GM12878 (cell line): ENCODE results near the gene STARD8. TPM values are rescaled to one million over a fixed set of nuclear protein-coding genes. Genes with fewer than 3 reads are reported as not detected.
"Not testable (repeated sequence)": the region's sequence is repeated elsewhere in the genome, so short reads cannot be mapped to it uniquely, and the experiment has no call there.

Experiments used
- ATAC-seq: fragments of 200-7000 bp; cut with Tn5 transposase; 3 replicates; pipeline ENCODE4 v1.9.1; 2020; ENCODE audit warnings: mild to moderate bottlenecking, moderate library complexity
- BruUV-seq: library from RNA; stranded (reverse); fragments of 400-500 nt; replicated peaks from 2 replicates; lab custom pipeline; 2021; lab: Mats Ljungman, UMichigan
- CTCF ChIA-PET: fragments of 300-600 bp; sonication (Branson Sonifier 250); formaldehyde crosslinking; extraction: SDS; loops from one replicate; lab custom pipeline; 2021; ENCODE audit warnings: inconsistent platforms; lab: Yijun Ruan, JAX
- POLR2A ChIA-PET: fragments of 350-600 bp; formaldehyde crosslinking; extraction: SDS; loops from one replicate; lab custom pipeline; 2021; ENCODE audit warnings: inconsistent platforms; lab: Charles Lee
- RAD21 ChIA-PET: fragments of 300-600 bp; sonication (Branson Sonifier 250); formaldehyde crosslinking; loops from one replicate; lab custom pipeline; 2023; ENCODE audit warnings: antibody characterized with exemption; ENCODE audit not compliant: unreplicated experiment; lab: Charles Lee
- SMC1A ChIA-PET: fragments of 300-600 bp; sonication (Branson Sonifier 250); formaldehyde crosslinking; loops from one replicate; lab custom pipeline; 2023; ENCODE audit not compliant: unreplicated experiment, uncharacterized antibody; lab: Charles Lee
- DNase-seq: peaks from one replicate; pipeline ENCODE4 v3.0.0-alpha.2; 2011; ENCODE audit warnings: low read depth, low spot score
- FAIRE-seq: peaks from 3 replicates; lab custom pipeline; 2011; peaks lifted over from hg19 to GRCh38; lab: Jason Lieb, UNC
- H2AFZ ChIP-seq: 2 replicates; pipeline ENCODE4 v1.6.0; 2011; ENCODE audit warnings: low read depth, low read length, control low read depth; ENCODE audit not compliant: control insufficient read depth
- H3K27ac ChIP-seq: 2 replicates; pipeline ENCODE4 v1.5.1; 2011; ENCODE audit warnings: control low read depth; ENCODE audit not compliant: control insufficient read depth, insufficient read depth
- H3K27me3 ChIP-seq, 2 experiments: replicated peaks in 1 of 2; 2 replicates each; pipeline versions ENCODE4 v1.6.0 to v1.6.1; 2011; ENCODE audit warnings: low read length in 1 of 2; ENCODE audit not compliant: control insufficient read depth in 2 of 2, insufficient read depth in 2 of 2
- H3K36me3 ChIP-seq, 2 experiments: 2 replicates each; pipeline ENCODE4 v1.5.1; 2011; ENCODE audit warnings: low read length in 1 of 2; ENCODE audit not compliant: control insufficient read depth in 2 of 2, insufficient read depth in 2 of 2
- H3K4me1 ChIP-seq: 2 replicates; pipeline ENCODE4 v1.6.1; 2011; ENCODE audit warnings: mild to moderate bottlenecking, low read length, moderate library complexity, mixed read lengths; ENCODE audit not compliant: control insufficient read depth, insufficient read depth
- H3K4me2 ChIP-seq: 2 replicates; pipeline ENCODE4 v1.6.0; 2011; ENCODE audit warnings: control low read depth; ENCODE audit not compliant: control insufficient read depth, insufficient read depth
- H3K4me3 ChIP-seq: fragments of 200-600 bp; sonication (generic); 2 replicates; pipeline ENCODE4 v1.5.1; 2016
- H3K79me2 ChIP-seq: 2 replicates; pipeline ENCODE4 v1.6.0; 2011; ENCODE audit warnings: low read length; ENCODE audit not compliant: control insufficient read depth, insufficient read depth
- H3K9ac ChIP-seq: 2 replicates; pipeline ENCODE4 v1.8.0; 2011; ENCODE audit warnings: low read length, control low read depth, mixed read lengths; ENCODE audit not compliant: control insufficient read depth, insufficient read depth
- H3K9me3 ChIP-seq: replicated peaks from 3 replicates; pipeline ENCODE4 v1.5.1; 2011; ENCODE audit warnings: mild to moderate bottlenecking, low read length; ENCODE audit not compliant: control insufficient read depth, insufficient read depth
- H4K20me1 ChIP-seq: 2 replicates; pipeline ENCODE4 v1.6.0; 2011; ENCODE audit not compliant: control insufficient read depth, insufficient read depth
- CBFB ChIP-seq: IDR thresholded peaks from 2 replicates; pipeline ENCODE4 v1.6.1; 2016; ENCODE audit warnings: antibody characterized with exemption, low read depth
- CBX5 ChIP-seq: sonication (generic); IDR thresholded peaks from 2 replicates; pipeline ENCODE4 v1.6.1; 2016; ENCODE audit warnings: low read depth, moderate library complexity, mild to moderate bottlenecking, inconsistent platforms
- CHD2 ChIP-seq: IDR thresholded peaks from 2 replicates; pipeline ENCODE4 v1.6.1; 2011; ENCODE audit warnings: low read depth, low read length, improper control_type of control experiment, borderline replicate concordance
- EZH2 ChIP-seq: IDR thresholded peaks from 2 replicates; pipeline ENCODE4 v1.6.1; 2012; ENCODE audit warnings: low read depth, mild to moderate bottlenecking, control low read depth, inconsistent platforms, low read length, borderline replicate concordance; ENCODE audit not compliant: control insufficient read depth
- HDAC2 ChIP-seq: fragments of 200-600 bp; sonication (generic); IDR thresholded peaks from 2 replicates; pipeline ENCODE4 v1.6.1; 2017
- IRF4 ChIP-seq: IDR thresholded peaks from 2 replicates; pipeline ENCODE4 v1.6.1; 2011; ENCODE audit warnings: low read depth, low read length
- JUNB ChIP-seq: IDR thresholded peaks from 2 replicates; pipeline ENCODE4 v1.6.1; 2016; ENCODE audit warnings: antibody characterized with exemption, mild to moderate bottlenecking
- KDM1A ChIP-seq: fragments of 200-600 bp; sonication (generic); IDR thresholded peaks from 2 replicates; pipeline ENCODE4 v1.6.1; 2016; ENCODE audit warnings: borderline replicate concordance
- LARP7 ChIP-seq: fragments of 450-650 bp; IDR thresholded peaks from 2 replicates; pipeline ENCODE4 v1.6.1; 2017; ENCODE audit warnings: mild to moderate bottlenecking
- NR2C2 ChIP-seq: IDR thresholded peaks from 2 replicates; pipeline ENCODE4 v1.6.1; 2011; ENCODE audit warnings: borderline replicate concordance, low read depth; ENCODE audit not compliant: control insufficient read depth, insufficient read length
- PAX8 ChIP-seq: fragments of 450-650 bp; IDR thresholded peaks from 2 replicates; pipeline ENCODE4 v1.6.1; 2017; ENCODE audit warnings: mild to moderate bottlenecking, moderate library complexity
- PML ChIP-seq: IDR thresholded peaks from 2 replicates; pipeline ENCODE4 v1.6.1; 2012; ENCODE audit warnings: low read length, inconsistent platforms
- POLR2A ChIP-seq: IDR thresholded peaks from 2 replicates; pipeline ENCODE4 v1.6.1; 2011; ENCODE audit warnings: low read depth, mild to moderate bottlenecking, low read length
- POU2F2 ChIP-seq: IDR thresholded peaks from 3 replicates; pipeline ENCODE4 v1.6.1; 2011; ENCODE audit warnings: low read depth, mild to moderate bottlenecking, low read length, borderline replicate concordance
- RFX5 ChIP-seq: IDR thresholded peaks from 2 replicates; pipeline ENCODE4 v1.6.1; 2011; ENCODE audit warnings: low read depth, low read length, improper control_type of control experiment
- SRF ChIP-seq, 2 experiments: IDR thresholded peaks; 2 replicates each; pipeline ENCODE4 v1.6.1; 2011; ENCODE audit warnings: low read depth in 2 of 2, low read length in 2 of 2, mild to moderate bottlenecking in 1 of 2, moderate library complexity in 1 of 2
- SUPT20H ChIP-seq: IDR thresholded peaks from 2 replicates; pipeline ENCODE4 v1.6.1; 2011; ENCODE audit warnings: low read depth, mild to moderate bottlenecking, low read length, moderate library complexity, borderline replicate concordance; ENCODE audit not compliant: control insufficient read depth
- SUZ12 ChIP-seq: fragments of 200-600 bp; sonication (generic); IDR thresholded peaks from one replicate; pipeline ENCODE4 v1.6.1; 2018; ENCODE audit warnings: antibody characterized with exemption, mild to moderate bottlenecking; ENCODE audit not compliant: unreplicated experiment
- WGBS: methylation state at CpG from one replicate; pipeline ENCODE4 v1.1.6; 2016; ENCODE audit warnings: low lambda C conversion rate; ENCODE audit not compliant: insufficient replicate concordance, insufficient coverage; ENCODE audit errors: missing lambda C conversion rate; 5-methylcytosine and 5-hydroxymethylcytosine counted together
- in situ Hi-C: fragments of 300-500 bp; cut with MboI; formaldehyde crosslinking; loops from 9 replicates; pipeline ENCODE4 v1.14.3; 2018; ENCODE audit warnings: mixed read lengths
- intact Hi-C: fragments of 100-400 bp; cut with micrococcal nuclease; formaldehyde crosslinking; loops from one replicate; pipeline ENCODE4 v1.14.2; 2022; ENCODE audit not compliant: unreplicated experiment
- polyA plus RNA-seq, 11 experiments: library from polyadenylated mRNA; depleted of rRNA in 4 of 11; unstranded in 6 of 11; stranded (reverse) in 5 of 11; fragments of >200 nt; fragmentation: Nextera tagmentation in 4 of 11; fragmentation: Illumina TruSeq in 1 of 11; extraction: Ambion mirVana in 4 of 11; extraction: Trizol in 1 of 11; gene quantifications; 1 replicate in 1 of 11; 2 replicates in 10 of 11; pipeline versions ENCODE4 v1.2.1 to v1.2.3, GENCODE V29; 2011 to 2016; ENCODE audit warnings: inconsistent platforms in 2 of 11, missing spikeins in 2 of 11, low read depth in 1 of 11
- total RNA-seq, 4 experiments: library from RNA; depleted of rRNA in 3 of 4; stranded (reverse); fragments of >200 nt in 3 of 4; fragmentation: Illumina TruSeq in 1 of 4; extraction: Trizol in 1 of 4; gene quantifications; 2 replicates each; pipeline versions ENCODE4 v1.2.1 to v1.2.3, GENCODE V29; 2013 to 2021
- TF ChIP-seq, protein P1 (sequence below): fragments of 450-650 bp; IDR thresholded peaks from 2 replicates; pipeline ENCODE4 v1.6.1; 2018; ENCODE audit warnings: mild to moderate bottlenecking, low read depth, moderate library complexity; ENCODE audit not compliant: partially characterized antibody

The STARD8 gene
- total and polyA plus RNA-seq, 10 of the 15 experiments (the other 5 are each of a cell fraction or from before 2014, with no cell fraction given): 0.03 to 0.14 (median 0.07) TPM; not detected in 6

DNA sequence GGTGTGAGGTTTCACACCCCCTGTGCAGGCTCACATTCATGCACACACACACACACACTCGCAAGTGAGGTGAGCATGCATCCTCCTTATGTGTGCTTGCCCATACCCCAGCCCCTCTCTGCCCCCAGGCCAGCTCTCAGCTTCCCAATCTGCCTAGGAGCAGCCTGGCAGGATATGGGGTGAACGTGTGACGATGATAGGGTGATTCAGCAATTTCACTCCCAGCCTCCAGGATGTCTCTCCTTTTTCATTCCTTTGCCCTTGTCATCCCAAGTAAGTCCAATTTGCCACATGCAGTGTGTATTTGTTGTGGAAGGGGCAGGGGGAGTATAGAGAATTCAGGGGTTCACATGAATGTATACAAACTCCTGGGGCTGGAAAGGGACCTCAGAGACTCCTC, 7.2 kb downstream of the STARD8 start:
- SMC1A ChIA-PET: no interaction called here
- no peak for ATAC-seq
- FAIRE-seq: no peak
- no peak overlapping the region for H3K4me3 ChIP-seq
- WGBS: 37% methylated on average over 3 of the region's 3 CpGs
- no peak overlapping the region for H2AFZ ChIP-seq
- BruUV-seq: no TSS peak
- intact Hi-C loops: no loop called here
- RAD21 ChIA-PET: no interaction called here
- POLR2A ChIA-PET: no interaction called here
- CTCF ChIA-PET: no interaction called here
- TF ChIP-seq RFX5 (no peak), SRF (IDR thresholded peaks at IDR 0.05; ENCODE audit: low read depth in 2 of 2, low read length in 2 of 2) (no peak), IRF4 (no peak), CBFB (no peak), PML (no peak), KDM1A (no peak), POLR2A (no peak), CBX5 (no peak), JUNB (no peak), LARP7 (no peak), SUZ12 (no peak), EZH2 (no peak), POU2F2 (no peak), PAX8 (no peak), HDAC2 (no peak), CHD2 (no peak), SUPT20H (no peak), NR2C2 (no peak)
- TF ChIP-seq, protein P1, sequence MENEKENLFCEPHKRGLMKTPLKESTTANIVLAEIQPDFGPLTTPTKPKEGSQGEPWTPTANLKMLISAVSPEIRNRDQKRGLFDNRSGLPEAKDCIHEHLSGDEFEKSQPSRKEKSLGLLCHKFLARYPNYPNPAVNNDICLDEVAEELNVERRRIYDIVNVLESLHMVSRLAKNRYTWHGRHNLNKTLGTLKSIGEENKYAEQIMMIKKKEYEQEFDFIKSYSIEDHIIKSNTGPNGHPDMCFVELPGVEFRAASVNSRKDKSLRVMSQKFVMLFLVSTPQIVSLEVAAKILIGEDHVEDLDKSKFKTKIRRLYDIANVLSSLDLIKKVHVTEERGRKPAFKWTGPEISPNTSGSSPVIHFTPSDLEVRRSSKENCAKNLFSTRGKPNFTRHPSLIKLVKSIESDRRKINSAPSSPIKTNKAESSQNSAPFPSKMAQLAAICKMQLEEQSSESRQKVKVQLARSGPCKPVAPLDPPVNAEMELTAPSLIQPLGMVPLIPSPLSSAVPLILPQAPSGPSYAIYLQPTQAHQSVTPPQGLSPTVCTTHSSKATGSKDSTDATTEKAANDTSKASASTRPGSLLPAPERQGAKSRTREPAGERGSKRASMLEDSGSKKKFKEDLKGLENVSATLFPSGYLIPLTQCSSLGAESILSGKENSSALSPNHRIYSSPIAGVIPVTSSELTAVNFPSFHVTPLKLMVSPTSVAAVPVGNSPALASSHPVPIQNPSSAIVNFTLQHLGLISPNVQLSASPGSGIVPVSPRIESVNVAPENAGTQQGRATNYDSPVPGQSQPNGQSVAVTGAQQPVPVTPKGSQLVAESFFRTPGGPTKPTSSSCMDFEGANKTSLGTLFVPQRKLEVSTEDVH: no peak
- no peak overlapping the region for H3K9ac ChIP-seq
- no peaks in the 10 kb centered on the region for H3K4me1 ChIP-seq
- in situ Hi-C loops: no loop called here
- H3K4me2 ChIP-seq: no peak overlapping the region
- H3K27me3 ChIP-seq: no peaks in the 10 kb centered on the region
- no peaks in the 10 kb centered on the region for H4K20me1 ChIP-seq
- no peak overlapping the region for H3K27ac ChIP-seq
- DNase-seq: no peak
- no peaks in the 10 kb centered on the region for H3K9me3 ChIP-seq
- no peaks in the 10 kb centered on the region for H3K36me3 ChIP-seq
- no peaks in the 10 kb centered on the region for H3K79me2 ChIP-seq

DNA sequence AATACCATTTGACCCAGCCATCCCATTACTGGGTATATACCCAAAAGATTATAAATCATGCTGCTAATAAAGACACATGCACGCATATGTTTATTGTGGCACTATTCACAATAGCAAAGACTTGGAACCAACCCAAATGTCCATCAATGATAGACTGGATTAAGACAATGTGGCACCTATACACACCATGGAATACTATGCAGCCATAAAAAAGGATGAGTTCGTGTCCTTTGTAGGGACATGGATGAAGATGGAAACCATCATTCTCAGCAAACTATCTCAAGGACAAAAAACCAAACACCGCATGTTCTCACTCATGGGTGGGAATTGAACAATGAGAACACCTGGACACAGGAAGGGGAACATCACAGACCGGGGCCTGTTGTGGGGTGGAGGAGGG, 9.0 kb downstream of the STARD8 start:
- H3K4me2 ChIP-seq, H3K4me3 ChIP-seq, H3K4me1 ChIP-seq, RAD21 ChIA-PET, H3K27me3 ChIP-seq, H3K79me2 ChIP-seq, CTCF ChIA-PET, H2AFZ ChIP-seq, in situ Hi-C loops, POLR2A ChIA-PET, H3K9me3 ChIP-seq, H4K20me1 ChIP-seq, SMC1A ChIA-PET, ATAC-seq, H3K36me3 ChIP-seq, BruUV-seq, FAIRE-seq, H3K27ac ChIP-seq, DNase-seq, H3K9ac ChIP-seq, intact Hi-C loops: not testable (repeated sequence)
- WGBS: 57% methylated on average over 4 of the region's 4 CpGs
